HL-60 (cell line): ENCODE results near the gene NRAS.

Source experiments
- DNase-seq, 2 experiments: peaks; one replicate each; pipeline ENCODE4 v3.0.0-alpha.2; 2010 to 2020; ENCODE audit warnings: low read depth in 1 of 2, low spot score in 1 of 2
- H3K27ac ChIP-seq: fragments of 250-450 bp; sonication (Bioruptor Pico); replicated peaks from 2 replicates; pipeline ENCODE4 v1.5.1; 2020; ENCODE audit warnings: mild to moderate bottlenecking, moderate library complexity
- H3K27me3 ChIP-seq: fragments of 250-450 bp; sonication (Bioruptor Pico); 2 replicates; pipeline ENCODE4 v1.5.1; 2021; ENCODE audit warnings: mild to moderate bottlenecking, moderate library complexity; ENCODE audit not compliant: insufficient read depth, poor library complexity, severe bottlenecking
- H3K4me3 ChIP-seq: replicated peaks from 2 replicates; pipeline ENCODE4 v1.5.1; 2011; ENCODE audit warnings: mild to moderate bottlenecking, control low read depth, low read length; ENCODE audit not compliant: insufficient read depth
- CTCF ChIP-seq: IDR thresholded peaks from one replicate; pipeline ENCODE4 v1.5.1; 2011; ENCODE audit warnings: low read length, control low read depth, inconsistent platforms; ENCODE audit not compliant: insufficient read depth
- GABPA ChIP-seq: IDR thresholded peaks from 2 replicates; pipeline ENCODE4 v1.6.1; 2012; ENCODE audit warnings: low read depth
- POLR2AphosphoS5 ChIP-seq: IDR thresholded peaks from 2 replicates; pipeline ENCODE4 v1.6.1; 2012; ENCODE audit warnings: low read depth
- REST ChIP-seq: IDR thresholded peaks from 2 replicates; pipeline ENCODE4 v1.6.1; 2012; ENCODE audit warnings: low read depth; ENCODE audit not compliant: insufficient replicate concordance
- SPI1 ChIP-seq: IDR thresholded peaks from 2 replicates; pipeline ENCODE4 v1.6.1; 2012; ENCODE audit warnings: low read depth, mild to moderate bottlenecking, borderline replicate concordance

The NRAS gene

GRCh38 chr1:114702737-114703136 is 13.8 kb downstream of the NRAS start:
- no peak for TF ChIP-seq CTCF
- TF ChIP-seq SPI1: no peak
- no peak for TF ChIP-seq GABPA
- TF ChIP-seq REST: no peak
- no peak for TF ChIP-seq POLR2AphosphoS5
- no peak for DNase-seq
- Histone ChIP-seq H3K27ac (no peak overlapping the region), H3K27me3 (no peaks in the 10 kb centered on the region), H3K4me3 (no peak overlapping the region)

GRCh38 chr1:114701931-114702330 is 14.6 kb downstream of the NRAS start:
- Histone ChIP-seq H3K27ac (no peak overlapping the region), H3K27me3 (no peaks in the 10 kb centered on the region)
- no peak for DNase-seq

More at GRCh38 chr1:114701931-114702330, 14.6 kb downstream of the NRAS start:
- TF ChIP-seq SPI1: no peak
- no peak for TF ChIP-seq GABPA
- TF ChIP-seq POLR2AphosphoS5: no peak
- no peak for TF ChIP-seq REST
- no peak for TF ChIP-seq CTCF
- H3K4me3 ChIP-seq: no peak overlapping the region
